NCI-H1092 treated with DMSO at 0.1 percent for 48 hours (cell line): ENCODE measurements around the gene PPM1A.
A peak's percentile ranks its signal among the peaks of the same experiment; 100 is the strongest.
"Not testable (repeated sequence)": the region's sequence is repeated elsewhere in the genome, so short reads cannot be mapped to it uniquely, and the experiment has no call there.

Experiments
- DNase-seq: peaks from one replicate; lab custom pipeline; 2025; lab: John Stamatoyannopoulos, UW

The PPM1A gene

DNA sequence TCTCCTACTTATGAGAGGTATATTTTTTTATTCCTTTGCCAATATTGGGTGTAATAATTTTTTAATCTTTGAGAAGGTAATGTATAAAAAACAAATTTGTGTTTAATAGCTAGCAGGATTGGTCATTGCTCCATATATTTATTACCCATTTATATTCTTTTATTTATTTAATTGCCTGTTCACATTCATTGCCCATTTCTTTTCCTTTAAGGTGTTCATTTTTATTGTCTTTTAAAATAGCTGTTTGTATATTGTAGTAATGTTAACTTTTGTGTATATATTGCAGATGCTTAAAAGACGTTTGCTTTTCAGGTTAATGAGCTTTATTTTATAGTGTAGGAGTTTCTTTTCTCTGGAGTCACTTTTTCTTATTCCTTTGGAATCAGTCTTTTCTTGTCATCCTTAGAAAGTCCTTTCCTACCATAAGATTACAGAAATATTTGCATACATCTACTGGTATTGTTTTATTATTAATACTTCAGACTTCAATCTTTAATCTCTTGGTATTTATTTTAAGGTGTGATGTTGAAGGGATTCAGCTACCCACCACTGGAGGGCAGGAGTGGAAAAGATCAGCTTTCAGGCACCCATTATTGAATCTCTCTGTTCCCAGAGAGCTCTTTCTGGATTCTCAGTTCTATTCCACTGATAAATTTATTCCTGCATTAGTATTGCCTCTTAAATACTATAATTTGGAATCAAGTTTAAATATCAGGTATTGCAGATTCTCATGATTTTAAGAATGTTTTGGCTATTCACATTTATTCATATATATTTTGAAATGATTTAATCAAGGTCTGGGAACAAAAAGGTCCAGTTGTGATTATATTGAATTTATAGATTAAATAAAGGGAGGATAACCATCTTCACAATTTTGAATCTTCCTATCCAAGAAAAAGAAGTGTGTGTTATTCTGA is 17.3 kb downstream of the PPM1A start:
- DNase-seq = no peak

DNA sequence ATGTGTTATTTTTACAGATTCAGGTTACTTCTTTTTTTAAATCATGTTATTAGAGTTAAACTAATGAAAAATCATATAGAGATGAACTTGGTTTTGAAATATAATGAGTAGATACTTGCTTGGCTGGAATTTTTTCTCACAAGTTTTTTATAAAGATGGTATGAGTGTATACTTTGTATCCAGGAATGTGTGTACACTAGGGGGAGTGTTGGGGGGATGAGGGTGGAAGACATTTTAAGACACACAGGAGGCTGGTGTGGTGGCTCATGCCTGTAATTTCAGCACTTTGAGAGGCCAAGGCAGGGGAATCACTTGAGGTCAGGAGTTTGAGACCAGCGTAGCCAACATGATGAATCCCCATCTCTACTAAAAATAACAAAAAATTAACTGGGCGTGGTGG is 23.2 kb downstream of the PPM1A start:
- no peak for DNase-seq

DNA sequence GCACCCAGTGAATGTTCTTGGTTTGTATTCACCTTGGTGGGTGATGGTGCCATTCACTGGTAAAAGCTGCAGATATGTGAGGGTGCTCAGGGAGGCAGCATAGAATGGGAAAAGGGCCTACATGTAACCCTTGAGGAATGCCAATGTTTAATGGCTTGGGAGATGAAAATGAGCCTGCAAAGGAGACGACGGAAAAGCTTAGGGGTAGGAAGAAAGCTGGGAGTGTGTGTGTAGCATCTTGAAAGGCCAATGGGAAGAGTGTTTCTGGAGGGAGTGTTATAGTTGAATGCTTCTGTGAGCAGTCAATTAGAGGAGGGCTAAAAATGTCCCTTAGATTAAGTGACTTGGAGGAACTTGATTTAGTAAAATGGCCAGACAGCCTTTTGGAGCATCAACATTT is 24.9 kb downstream of the PPM1A start:
- no peak for DNase-seq

DNA sequence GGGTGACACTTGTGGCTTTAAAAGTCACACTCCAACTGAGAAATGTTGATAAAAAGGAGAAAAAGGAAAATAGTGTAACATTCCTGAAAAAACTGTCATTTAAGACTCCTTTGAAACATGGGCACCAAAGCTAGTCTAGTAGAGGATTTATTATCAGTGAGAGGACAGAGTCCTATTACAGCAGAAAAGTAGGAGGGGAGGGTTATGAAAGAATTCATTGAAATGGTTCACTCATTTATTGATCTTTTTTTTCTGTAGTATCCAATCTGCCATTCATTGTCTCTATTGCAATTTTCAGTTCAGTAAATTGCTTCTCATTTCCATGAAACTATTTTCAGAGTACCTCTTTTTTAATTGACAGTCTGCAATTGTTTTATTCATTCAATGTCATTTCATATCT is 25.4 kb downstream of the PPM1A start:
- DNase-seq = no peak

DNA sequence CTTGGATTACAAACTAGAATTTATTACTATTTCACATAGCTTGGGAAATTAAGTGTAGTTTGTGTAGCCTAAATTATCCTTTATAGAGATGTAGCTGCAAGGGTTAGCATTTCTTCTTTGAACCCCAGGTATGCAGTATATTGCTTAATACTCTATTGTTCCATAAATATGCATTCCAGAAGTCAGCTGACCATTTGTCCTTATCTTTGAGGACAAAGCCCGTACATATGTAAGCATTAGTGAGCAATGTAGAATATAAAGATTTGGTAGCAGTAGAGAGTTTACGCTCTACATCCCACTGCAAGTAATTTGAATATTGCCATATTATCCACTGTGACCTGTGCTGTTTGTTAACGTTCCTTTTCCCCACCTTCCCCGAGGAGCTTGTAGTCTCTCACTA is 26.9 kb downstream of the PPM1A start:
- no peak for DNase-seq

DNA sequence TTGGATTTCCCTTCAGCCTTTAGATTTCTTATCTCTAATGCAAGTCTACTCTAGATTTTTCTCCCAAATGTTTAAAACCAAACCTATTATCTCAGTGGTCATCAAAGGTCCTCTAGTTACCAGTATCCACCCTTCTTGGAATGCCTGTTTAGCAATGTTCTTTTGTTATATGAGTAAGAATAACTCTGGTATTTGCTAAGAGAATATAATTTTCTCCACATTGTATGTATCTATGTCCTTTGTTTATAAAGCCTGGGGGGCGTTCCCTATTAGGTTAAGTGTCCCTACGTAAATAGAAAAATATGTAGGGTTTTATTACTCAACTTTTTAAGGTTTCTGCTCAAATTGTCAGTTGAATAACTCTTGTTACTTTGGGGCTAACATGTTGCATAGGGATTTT is 27.3 kb downstream of the PPM1A start:
- no peak for DNase-seq

DNA sequence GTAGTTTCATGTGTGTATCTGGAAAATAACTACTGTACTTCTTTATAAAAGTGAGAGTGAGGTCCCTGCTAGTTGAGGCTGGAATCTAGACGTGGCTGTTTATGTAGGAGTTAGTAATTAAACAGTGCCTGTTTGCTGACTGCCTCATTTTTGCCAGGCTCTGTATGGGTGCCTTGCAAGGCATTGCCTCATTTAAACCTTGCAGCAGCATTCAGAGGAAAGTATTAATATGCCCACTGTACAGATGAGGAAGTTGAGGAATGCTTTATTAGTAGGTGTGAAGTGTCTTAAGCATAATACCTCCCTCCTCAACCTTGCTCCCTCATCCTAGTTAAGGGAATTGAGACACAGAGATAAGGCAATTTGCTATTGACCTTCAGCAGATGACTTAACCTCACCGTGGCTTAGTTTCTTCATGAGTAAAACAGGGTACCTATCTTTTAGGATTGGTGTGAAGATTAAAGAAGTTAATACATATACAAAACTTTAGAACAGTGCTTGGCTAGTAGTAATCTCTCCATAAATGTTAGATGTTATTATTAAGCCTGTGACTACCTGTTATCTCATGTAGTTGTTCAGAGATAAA is 28.7 kb downstream of the PPM1A start:
- no peak for DNase-seq

DNA sequence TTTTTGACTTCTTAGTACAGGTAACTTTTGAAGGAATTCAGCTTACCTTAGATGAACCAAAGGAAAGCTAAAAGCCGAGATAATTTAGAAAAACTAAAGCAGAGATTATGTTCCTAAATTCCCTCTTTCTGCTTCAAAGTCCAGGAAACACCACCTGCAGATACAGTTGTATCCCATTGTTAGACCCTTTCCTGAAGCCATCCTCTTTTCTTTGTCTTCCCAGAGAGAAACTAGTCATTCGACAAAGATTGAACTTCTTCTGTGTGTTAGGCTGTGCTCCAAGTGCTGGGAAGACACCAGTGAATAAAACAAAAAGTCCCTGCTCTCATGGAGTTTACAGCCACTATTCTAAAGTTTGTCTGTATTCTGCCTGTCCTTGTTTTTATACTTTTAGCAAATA is 29.3 kb downstream of the PPM1A start:
- DNase-seq = no peak

DNA sequence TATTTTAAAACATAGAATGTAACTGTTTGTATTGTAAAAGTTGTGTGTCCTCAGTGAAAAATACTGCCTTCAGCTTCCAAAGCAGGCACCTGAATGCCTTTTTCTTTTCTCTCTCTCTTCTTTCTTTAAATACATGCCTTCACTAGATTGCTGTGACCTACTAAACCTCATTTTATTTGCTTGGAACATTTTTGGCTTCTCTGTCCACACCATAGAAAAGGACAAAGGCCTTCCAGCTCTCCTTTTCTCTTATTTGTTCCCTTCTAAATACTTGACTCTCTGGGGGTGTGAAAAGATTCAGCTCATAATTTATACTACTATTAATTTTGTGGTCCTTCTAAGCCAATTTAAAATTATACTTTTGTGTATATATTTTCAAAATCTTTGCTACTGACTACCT is 38.4 kb downstream of the PPM1A start:
- DNase-seq = no peak

DNA sequence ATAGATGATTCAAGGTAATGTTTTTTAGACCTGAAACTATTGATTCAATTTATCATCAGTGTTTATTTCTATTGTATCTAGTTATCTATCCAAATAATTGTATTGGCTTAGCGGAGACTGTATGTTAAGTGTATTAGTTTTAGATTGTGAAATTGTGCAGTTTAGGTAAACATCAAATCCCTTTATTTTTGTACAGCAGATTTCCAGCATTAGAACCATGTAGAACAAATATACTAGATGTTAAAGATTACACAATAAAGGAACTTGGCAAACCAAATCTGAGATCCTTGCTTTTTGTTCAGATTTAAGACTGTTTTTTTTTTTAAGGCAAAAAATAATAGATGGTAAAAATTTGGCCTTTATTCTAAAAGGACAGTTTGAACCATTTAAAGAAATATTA is 39.3 kb downstream of the PPM1A start:
- no peak for DNase-seq

DNA sequence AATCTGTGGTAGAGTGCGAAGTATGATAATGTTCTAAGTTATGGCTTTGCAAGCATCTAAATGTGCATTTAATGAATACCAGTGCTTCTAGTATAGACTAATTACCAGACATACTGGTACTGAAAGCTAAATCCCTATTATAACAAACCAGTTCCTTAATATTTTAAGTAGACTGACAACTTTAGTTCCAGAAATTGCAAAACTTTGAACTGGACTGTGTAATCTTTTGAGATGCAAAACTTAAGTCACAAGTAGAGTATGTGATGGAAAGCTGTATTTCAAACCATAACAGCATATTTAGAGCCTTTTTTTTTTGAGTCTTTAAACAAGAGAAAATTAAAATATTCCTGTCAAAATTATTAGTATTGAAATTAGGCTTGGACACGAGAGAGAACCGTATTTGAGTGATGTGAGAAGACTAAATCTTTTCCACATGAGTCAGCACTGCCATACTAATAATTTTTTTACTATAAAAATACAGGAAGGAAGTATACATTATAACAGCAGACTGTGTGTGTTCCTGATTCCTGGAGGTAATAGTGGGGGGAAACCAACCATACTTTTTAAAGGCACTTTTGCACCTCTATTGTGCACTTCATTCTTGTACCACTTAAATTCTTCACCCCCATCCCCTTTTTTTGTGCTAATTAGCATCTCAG is 45.5 kb downstream of the PPM1A start:
- no peak for DNase-seq

DNA sequence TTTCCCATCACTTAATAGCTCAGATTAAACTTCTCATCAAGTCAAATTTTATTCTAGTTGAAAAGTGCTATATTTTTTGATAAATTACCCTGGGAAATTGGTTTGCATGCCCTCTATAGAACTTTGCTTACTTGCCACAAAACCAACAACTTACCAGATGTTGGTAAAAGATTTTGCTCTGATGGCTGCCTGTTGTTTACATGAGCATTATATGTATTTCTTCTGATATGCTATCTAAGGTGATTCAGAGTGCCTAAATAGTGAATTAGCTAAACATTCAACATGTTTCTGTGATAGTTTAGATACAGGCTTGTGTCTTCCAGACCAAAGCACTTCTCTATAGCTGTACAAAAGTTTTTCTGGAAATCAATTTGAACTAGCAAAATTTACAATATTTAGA is 51.0 kb downstream of the PPM1A start:
- no peak for DNase-seq

DNA sequence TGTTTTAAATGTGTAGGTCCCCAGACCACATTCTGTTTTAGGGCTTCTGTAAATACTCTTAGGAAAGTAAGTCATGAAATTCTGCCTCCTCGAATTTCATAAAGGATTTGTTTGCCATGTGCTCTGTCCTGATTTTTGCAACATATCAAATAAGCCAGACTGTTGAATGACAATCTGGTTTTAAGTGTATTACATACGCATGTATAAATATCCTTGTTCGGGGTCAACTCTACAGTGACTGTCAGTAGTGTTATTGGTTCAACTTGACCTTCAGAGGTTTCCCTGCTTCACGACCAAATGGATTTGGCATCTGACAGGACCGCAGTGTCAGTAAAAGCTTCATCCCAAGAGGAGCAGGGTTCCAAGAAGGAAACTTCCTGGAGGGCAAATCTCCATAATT is 52.7 kb downstream of the PPM1A start:
- DNase-seq = no peak

DNA sequence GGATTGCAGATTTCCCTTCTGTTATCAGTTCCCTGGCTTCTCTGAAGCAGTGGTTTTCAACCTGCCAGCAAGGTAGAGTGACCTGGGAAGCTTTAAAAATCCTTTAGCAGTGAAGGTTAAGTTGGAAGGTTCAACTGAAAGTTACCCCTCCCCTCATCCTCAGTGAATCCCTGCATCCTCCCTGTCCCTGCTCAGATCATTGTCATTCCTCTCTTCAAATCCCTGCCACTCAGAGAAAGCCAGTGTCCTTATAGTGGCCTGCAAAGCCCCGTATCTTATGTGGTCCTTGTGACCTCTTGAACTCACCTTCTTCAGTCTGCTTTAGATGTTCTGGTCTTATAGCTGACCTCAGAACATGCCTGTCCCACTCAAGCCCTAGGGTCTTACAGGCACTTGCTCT is 53.6 kb downstream of the PPM1A start:
- no peak for DNase-seq

DNA sequence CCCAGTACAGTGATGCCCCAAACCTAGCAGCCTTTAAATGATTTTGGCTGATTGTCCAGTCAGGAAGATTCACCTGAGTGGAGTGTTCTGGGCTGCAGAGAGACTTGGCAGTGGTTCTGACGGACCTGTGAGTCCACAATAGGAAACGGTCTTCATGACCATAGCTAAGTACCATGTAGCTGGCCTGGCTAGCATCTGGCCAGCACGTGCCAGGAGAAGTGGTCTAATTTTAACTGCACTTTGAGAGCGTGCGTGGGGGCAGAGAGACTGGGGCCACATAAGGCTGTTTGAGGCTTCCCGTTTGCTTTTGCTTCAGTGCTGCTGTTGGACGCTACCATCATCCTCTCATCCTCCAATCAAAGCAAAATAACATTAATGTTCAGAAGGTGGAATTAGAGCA is 54.7 kb downstream of the PPM1A start:
- no peak for DNase-seq

DNA sequence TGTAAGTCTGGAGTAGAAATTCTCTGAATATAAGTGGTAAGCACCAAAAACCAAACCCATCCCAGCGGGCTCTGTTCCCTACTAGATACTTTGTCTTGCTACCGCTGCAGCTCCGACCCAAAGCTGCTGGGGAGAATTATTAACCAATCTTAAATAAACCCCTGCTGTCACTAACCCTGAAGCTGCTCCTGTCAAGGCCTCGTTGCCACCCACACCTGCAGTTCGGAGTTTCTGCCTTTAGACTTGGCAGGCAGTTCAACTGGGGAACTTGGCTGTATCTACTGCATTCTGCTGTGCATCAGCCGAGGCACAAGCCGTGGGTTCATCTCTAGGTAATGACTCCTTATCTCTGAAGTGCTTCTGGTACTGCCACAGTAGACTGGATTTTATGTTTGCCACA is 55.5 kb downstream of the PPM1A start:
- no peak for DNase-seq

DNA sequence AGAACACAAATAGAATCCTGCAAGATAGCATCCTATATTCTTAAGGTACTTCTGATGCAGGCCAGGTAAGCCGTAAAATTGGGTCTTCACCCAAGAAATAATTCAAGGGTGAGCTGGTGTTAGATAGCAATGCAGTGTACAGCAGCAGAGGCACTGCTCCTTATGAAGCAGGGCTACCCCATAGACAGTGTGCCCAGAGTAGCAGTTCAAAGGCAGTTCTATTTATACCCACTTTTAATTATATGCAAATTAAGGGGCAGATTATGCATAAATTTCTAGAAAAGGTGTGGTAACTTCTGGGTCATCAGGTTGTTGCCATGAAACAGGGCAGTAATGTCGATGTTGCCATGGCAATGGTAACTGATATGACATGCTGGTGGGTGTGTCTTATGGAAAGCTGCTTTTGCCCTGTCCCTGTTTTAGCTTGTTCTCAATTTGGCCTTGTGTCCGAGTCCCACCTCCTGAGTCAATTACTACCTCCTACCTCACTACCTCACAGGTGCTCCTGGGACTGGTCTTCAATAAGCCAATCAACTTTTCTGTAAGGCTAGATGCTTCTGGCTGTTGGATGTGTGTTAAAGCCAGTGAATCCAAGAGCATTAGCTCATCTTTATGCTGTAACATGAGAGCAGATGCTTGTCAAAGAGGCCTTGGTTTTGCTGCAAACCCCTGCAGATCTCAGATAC is 61.0 kb downstream of the PPM1A start:
- no peak for DNase-seq

DNA sequence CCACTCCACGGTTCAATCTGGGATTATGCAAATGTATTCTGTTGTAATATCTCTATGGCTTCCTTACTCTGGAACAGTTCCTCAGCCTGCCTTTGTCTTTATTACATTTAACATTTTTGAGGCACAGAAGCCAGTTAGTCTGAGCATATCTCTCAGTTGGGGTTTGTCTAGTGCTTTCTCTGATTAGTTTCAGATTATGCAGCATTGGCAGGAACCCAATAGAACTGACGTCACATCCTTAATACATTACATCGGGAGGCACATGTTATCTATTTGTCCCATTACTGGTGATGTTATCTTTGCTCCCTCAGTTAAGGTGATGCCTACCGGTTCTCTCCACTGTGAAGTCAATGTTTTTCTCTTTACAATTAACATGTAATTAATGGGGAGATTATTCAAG is 62.4 kb downstream of the PPM1A start:
- peak; percentile 8 for DNase-seq

DNA sequence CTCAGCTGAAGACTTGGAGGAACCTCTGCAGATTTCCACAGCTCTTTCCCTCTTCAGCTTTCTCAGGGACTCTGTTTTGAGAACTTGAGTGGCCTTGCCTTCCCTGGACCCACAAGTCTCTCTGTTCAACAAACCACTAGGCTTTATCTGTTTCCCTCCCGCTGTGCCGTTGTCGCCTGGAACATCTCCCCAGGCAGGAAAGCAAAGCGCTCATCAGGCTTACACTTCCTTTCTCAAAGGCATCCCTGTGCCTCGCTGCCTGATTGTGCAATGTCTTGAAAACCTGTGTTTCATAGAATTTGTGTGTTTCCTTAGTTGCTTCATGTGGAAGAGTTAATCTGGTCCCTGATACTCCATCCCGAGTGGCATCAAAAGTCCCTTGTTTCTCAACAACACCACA is 64.1 kb downstream of the PPM1A start:
- no peak for DNase-seq

DNA sequence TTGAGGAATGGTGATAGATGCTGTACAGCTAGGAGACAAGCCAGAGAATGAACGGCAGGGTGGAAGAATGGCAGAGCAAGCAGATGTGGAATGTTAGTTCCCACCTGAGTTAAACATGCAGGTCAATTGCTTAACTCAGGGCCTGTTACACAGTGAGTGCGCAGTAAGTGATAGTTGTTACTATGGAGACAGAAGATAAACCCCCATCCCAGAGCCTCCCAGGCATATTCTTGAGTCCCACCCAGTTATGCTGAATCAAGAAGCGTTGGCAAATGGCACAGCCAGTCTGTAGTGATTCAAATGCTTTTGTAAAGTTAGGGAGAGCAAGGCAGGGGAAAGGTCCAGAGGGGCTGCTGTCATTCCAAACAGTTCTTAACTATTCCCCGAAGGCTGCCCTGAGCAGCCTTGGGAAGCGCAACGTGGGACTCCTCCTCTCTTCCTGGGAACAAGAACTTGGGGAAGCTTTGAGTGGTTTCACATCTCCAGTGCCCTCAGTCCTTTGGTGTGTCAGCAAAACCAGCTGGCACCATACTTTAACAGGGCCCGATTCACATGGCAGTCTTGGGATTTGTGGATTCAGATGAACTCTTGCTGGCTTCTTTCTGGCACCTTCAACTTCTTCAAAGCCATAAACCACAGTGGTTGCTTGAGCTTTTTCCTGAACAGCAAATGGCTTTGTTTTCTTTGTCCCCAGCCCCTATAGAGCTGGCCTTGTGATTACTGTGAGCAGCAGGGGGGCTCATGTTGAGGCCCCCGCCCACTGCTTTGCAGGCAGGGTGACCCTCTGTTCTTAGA is 66.4 kb downstream of the PPM1A start:
- DNase-seq = no peak

DNA sequence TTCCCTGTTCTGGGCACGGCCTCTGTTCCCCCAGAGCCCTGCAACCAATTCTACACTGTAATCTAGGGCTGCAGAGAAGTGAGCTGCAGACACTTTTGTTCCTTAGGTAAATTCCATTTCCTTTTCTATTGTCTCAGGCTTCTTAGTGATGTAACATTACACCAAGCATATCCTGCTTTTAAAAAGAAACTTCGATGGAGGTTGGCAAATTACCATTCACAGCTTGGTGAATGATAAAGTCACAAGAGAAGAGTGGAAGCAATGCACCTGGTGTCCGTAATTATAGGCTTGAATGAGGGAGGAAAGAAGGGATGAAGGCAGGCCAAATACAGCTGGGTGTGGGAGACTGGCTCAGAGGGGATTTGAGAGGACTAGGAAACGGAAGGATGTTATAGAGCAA is 68.6 kb downstream of the PPM1A start:
- peak; percentile 64 for DNase-seq

DNA sequence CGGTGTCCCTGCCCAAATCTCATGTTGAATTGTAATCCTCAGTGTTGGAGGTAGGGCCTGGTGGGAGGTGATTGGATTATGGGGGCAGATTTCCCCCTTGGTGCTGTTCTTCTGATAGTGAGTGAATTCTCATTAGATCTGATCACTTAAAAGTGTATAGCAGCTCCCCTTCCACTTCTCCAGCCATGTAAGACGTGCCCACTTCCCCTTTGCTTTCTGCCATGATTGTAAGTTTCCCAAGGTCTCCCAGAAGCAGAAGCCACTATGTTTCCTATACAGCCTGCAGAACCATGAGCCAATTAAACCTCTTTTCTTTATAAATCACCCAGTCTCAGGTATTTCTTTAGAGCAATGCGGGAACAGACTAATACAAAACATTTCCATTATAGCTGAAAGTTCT is 71.8 kb downstream of the PPM1A start:
- not testable (repeated sequence) for DNase-seq
